Hematopoietic multipotent progenitor cell treated with erythropoietin and hydrocortisone succinate and interleukin-3 and kit ligand, for 4 days (in vitro differentiated cells): ENCODE data around the gene FCSK.
"Not testable (repeated sequence)": the region's sequence is repeated elsewhere in the genome, so short reads cannot be mapped to it uniquely, and the experiment has no call there.

Source experiments
- DNase-seq: peaks from one replicate; pipeline ENCODE4 v3.0.0-alpha.2; 2015

The FCSK gene

DNA sequence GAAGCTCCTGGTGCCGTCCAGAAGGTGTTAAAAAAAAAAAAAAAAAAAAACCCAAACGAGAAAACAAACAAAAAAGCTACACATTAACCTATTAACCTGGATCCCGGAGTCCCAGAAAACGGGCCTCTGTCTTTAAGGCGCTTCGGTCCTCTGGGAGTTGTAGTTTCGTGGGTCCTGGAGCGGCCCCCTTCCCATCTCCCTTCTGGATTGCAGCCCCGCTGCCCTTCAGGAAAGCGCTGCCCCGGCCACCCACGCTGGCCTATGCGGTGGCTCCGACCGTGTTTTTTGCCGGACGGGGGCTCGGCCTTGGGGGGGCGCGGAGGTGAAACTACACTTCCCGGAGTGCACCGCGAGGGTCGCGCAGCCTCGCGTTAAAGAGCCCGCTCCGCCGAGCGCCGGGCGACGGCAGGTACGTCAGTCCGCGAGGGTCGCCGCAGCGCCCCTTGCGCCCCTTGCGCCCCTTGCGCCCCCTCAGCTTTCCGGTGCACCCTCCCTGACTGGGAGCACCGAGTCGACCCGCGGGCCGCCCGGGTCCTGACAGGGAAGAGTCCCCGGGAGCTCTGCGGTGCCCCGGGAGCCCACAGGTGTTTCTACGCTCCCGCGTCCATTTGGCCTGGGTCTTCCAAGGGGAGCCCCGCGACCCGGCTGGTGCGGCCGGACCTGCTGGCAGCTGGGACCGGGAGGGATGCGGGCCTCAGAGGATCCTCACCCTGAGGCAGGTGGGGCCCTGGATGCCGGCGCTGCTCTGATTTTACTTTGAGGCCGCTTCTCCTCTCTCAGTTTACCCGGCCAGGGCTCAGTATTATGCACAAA is at the start of gene FCSK:
Gene FCSK (plus strand): TSS at position 374 of the 813 bp plus-strand sequence. CDS start 8,596 bp downstream, outside the sequence.
- peak; percentile 83 for DNase-seq

- DNase-seq, result not testable (repeated sequence)
Observed at GRCh38 chr16:70406104-70406503, 48.3 kb upstream of the FCSK start.

GRCh38 chr16:70407811-70408274 is 46.6 kb upstream of the FCSK start:
- peak; percentile 58 for DNase-seq

DNA sequence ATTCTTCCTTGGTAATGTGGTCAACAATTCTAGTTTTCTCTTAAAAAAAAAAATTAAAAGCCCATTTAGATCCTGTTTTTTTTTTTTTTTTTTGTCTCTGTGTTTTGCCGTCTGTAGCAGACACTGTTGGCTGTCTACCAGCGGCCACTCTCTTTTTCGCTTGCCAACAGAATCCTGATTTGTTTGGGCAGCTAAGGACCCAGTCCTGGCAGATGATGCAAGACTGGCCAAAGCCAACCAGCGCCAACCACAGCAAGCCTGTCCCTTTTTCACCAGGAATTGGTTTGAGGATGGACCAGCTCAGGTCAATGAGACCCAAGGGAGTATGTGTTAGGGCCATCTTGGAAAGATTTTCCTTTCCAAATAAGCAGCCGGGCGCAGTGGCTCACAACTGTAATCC is 43.7 kb upstream of the FCSK start:
- no peak for DNase-seq

GRCh38 chr16:70412385-70412784 is 42.0 kb upstream of the FCSK start:
- no peak for DNase-seq

GRCh38 chr16:70413572-70413971 is 40.8 kb upstream of the FCSK start:
- DNase-seq, result not testable (repeated sequence)

- no peak for DNase-seq
Observed at GRCh38 chr16:70416748-70417616, 37.4 kb upstream of the FCSK start.

DNA sequence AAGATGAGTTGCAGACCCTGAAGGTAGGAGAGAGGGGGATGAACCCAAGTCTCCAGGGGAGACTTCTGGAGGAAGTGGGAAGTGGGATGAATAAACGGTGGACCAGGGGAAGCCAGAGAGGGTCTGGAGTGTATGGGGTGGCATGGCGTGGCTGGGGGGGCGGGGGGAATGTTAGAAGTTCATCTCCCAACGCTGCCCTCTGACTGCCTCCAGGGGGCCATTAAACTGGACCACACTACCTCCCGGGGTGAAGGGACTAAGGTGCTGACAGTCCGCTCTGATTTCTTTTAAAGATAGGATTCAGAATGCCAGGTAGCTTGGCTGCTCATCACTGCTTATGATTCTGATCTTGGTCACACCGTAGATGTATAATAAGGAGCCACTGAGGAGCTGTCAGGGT is 36.7 kb upstream of the FCSK start:
- no peak for DNase-seq

GRCh38 chr16:70418274-70418992 is 36.0 kb upstream of the FCSK start:
- DNase-seq, result no peak

- DNase-seq, result no peak
Observed at GRCh38 chr16:70418993-70419318, 35.4 kb upstream of the FCSK start.

GRCh38 chr16:70419384-70420327 is 34.7 kb upstream of the FCSK start:
- DNase-seq, result peak; percentile 35

GRCh38 chr16:70421014-70421413 is 33.4 kb upstream of the FCSK start:
- DNase-seq, result no peak

GRCh38 chr16:70421473-70422311 is 32.7 kb upstream of the FCSK start:
- DNase-seq, result peak; percentile 70

GRCh38 chr16:70422543-70422942 is 31.9 kb upstream of the FCSK start:
- no peak for DNase-seq

- DNase-seq, result no peak
Observed at GRCh38 chr16:70427786-70428177, 26.6 kb upstream of the FCSK start.

DNA sequence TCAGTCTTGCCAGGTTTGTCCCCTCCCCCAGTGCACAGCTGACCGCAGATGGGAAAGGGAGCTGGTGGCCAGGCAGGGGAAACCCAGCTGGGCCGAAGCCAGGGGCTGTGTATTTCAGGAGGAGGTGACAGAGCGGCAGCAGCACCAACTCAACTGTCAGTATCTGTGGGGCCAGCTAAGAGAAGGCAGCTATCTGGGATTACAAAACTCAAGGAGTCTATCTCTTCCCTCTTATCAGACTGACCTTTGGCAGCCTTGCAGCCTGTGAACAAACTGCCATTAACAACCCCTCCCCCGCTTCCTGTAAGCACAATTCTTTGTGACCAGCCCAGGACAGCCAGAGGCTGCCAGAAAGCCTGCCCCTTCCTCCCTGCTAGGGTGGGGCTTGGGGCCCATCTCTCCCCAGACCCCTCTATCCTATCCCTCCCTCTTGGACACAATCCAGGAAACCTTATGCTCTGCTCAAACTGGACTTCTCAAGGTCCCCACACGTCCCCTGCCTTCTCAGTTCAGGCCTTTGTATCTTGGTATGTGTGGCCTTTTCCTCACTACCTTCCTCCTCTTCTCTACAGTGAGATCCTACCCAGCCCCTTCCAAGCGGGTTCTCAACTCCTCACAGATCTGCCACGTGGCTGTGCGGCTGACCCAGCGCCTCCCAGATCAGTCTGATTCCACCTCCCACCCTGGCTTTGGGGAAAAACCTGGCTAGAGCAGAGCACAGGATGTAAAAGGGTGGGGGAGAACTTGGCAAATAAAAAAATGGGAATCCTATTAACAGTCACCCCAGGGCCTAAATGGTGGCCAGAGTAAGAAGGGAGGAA is 26.0 kb upstream of the FCSK start:
- peak; percentile 99 for DNase-seq

GRCh38 chr16:70429888-70430666 is 24.3 kb upstream of the FCSK start:
- DNase-seq, result no peak

- peak; percentile 92 for DNase-seq
Observed at GRCh38 chr16:70430667-70431536, 23.5 kb upstream of the FCSK start.
